ENCODE data around the gene KLHL17.

KLHL17 gene

DNA sequence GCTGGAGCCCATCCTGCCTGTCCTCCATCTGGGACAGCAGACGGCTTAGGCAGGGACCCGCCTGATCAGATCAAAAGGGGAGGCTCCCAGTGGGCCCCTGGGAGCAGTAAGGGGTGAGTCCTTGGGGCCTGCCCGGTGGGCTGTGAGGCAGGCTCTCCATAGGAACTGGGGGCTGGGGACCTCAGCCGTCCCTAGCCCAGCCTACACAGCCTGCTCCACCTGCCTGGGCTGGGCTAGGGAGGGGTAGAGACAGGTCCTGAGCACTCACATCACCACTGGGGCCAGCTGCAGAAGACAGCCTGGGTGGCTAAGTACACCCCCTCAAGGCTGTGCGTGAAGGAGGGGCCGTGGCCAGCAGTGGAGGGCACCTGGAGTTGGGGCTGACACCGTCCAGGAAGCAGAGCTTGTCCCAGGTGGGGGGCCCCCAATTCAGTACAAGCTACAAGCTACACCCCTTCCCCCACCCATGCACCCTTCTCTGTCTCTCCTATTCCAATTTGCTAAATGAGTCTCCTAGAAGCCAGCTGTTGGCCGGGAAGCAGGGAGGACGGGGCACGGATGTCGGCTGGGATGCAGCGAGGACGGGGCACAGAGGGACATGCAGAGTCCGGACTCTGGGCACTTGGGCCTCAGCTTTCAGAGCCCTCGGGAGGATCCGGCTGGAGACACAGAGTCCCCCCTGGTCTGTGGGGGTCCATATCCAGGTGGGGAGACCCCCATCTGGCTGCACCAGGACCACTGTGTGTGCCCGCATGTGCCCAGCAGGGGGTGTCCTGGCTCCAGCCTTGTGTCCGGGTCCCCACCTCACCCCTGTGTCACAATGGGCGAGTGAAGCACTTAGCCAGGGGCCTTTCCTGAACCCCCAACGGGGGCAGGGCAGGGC, 54.7 kb downstream of the KLHL17 start:
- Mint-ChIP-seq H3K27ac (peak overlapping the region; percentile 95), H3K9me3 (no peaks in the 10 kb centered on the region), H3K4me3 (peak overlapping the region; percentile 86), H3K27me3 (peaks cover under 1% of the 10 kb centered on the region), H3K36me3 (peaks cover 22% of the 10 kb centered on the region), H3K4me1 (peaks cover 45% of the 10 kb centered on the region)
- CTCF ChIA-PET = interaction anchor here (2.3 to 2.9 kb wide), 3 partner anchors 13 to 31 kb away, joined by 8 to 17 read pairs (median 12); no protein-coding TSS in a partner anchor
- peak; percentile 35 for DNase-seq

Measured in activated naive CD4-positive, alpha-beta T cell treated with anti-CD3 and anti-CD28 coated beads, Interleukin-2, amount 10 ng/mL, durations not matched to agents 7 days and 5 days (primary cell).